Gastroesophageal sphincter (tissue), 3 donors: ENCODE measurements around the gene BAMBI.

Experiments used
- CTCF ChIP-seq, 4 experiments: fragments of 200-600 bp in 2 of 4; fragments of 450-650 bp in 2 of 4; sonication (generic) in 1 of 4; IDR thresholded peaks; one replicate each; pipeline ENCODE4 v1.5.1; 2017 to 2019; ENCODE audit warnings: antibody characterized with exemption in 4 of 4, mild to moderate bottlenecking in 2 of 4, moderate library complexity in 2 of 4
- EP300 ChIP-seq: sonication (generic); formaldehyde crosslinking; IDR thresholded peaks from one replicate; pipeline ENCODE4 v1.6.1; 2017; ENCODE audit warnings: antibody characterized with exemption, mild to moderate bottlenecking

DNA sequence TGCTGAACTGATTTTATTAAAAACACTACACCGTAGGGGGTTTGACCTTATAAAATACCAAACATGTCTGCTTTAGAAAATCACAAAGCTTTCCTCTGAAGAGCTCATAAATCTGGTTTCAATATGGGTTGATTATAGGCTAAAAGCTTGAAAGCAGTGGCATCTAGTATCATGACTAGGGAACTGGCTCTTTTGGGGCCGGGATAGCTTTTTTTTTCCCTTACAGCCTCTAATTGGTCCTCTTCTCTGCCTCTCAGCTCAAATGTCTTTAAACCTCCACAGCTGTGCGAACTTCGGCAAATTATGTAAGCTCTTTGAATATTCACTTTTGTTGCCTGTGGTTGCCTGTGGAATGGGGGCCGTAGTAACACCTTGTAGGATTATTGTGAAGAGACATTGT is 8.4 kb downstream of the BAMBI start:
- TF ChIP-seq CTCF (IDR thresholded peaks at IDR 0.05), result no peak
- no peak for TF ChIP-seq EP300
